Coronary artery (tissue), 2 donors: ENCODE measurements around the gene OR6C76.
"Not testable (repeated sequence)": the region's sequence is repeated elsewhere in the genome, so short reads cannot be mapped to it uniquely, and the experiment has no call there.

Experiments used
- DNase-seq: peaks from one replicate; pipeline ENCODE4 v3.0.0-alpha.2; 2017; ENCODE audit warnings: low spot score
- H3K27ac ChIP-seq, 2 donors: fragments of 200-600 bp; sonication (generic); one replicate each; pipeline ENCODE4 v1.5.1; 2016 to 2019
- H3K4me3 ChIP-seq: fragments of 200-600 bp; sonication (generic); 2 replicates; pipeline ENCODE4 v1.5.1; 2016; ENCODE audit warnings: mild to moderate bottlenecking, moderate library complexity
- CTCF ChIP-seq: fragments of 200-600 bp; sonication (generic); IDR thresholded peaks from one replicate; pipeline ENCODE4 v1.5.1; 2019; ENCODE audit warnings: antibody characterized with exemption

Gene OR6C76

DNA sequence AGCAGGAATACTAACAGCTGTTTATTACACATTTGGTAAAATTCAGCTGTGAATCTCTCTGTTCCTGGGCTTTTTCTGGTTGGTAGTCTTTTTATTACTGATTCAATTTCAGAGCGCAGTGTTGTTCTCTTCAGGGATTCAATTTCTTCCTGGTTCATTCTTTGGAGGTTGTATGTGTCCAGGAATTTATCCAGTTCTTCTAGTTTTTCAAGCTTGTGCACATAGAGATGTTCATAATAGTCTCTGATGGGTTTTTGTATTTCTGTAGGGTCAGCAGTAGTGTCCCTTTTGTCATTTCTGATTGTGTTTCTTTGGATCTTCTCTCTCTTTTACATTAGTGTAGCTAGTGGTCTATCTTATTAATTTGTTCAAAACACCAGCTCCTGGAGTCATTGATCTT is 9.1 kb upstream of the OR6C76 start:
- Histone ChIP-seq H3K4me3 (no peak overlapping the region), H3K27ac (no peak overlapping the region)
- no peak for TF ChIP-seq CTCF
- DNase-seq: no peak

GRCh38 chr12:55420307-55420962 is 5.6 kb upstream of the OR6C76 start:
- Histone ChIP-seq H3K27ac (no peak overlapping the region), H3K4me3 (no peak overlapping the region)
- no peak for DNase-seq
- TF ChIP-seq CTCF: no peak

- DNase-seq: no peak
- no peak for TF ChIP-seq CTCF
- Histone ChIP-seq H3K4me3 (no peak overlapping the region), H3K27ac (no peak overlapping the region)
Measured at GRCh38 chr12:55428331-55429243, 2.5 kb downstream of the OR6C76 start.

- not testable (repeated sequence) for DNase-seq, H3K27ac ChIP-seq
Measured at GRCh38 chr12:55441233-55441632, 15.2 kb downstream of the OR6C76 start.

GRCh38 chr12:55443776-55444175 is 17.7 kb downstream of the OR6C76 start, which contains the start of gene OR6C2:
TSS of gene OR6C2 (plus strand) at chr12:55444076. CDS start at chr12:55452214, 8,138 bp downstream.
- no peak for TF ChIP-seq CTCF
- DNase-seq: no peak
- H3K4me3 ChIP-seq: no peak within 1 kb of the TSS
- no peak within 1 kb of the TSS for H3K27ac ChIP-seq

More at GRCh38 chr12:55441233-55441632, 15.2 kb downstream of the OR6C76 start:
- H3K4me3 ChIP-seq: not testable (repeated sequence)

DNA sequence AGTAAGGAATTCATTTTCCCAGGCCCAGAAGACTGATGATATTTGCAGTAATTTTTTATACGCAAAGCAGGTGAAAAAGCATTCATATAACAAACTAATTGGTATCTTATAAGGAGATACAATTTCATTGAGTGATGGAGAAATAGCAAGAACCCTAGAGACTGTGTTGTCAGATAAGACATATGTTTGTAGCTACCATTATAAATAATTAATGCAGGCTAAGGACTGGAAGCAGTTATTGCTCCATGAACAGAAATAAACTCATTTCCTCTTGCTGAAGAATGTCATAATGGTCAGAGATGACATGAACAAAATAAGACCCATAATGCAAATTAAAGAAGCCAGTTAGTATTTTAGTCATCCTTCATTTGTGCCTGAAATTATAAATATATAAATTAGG is 19.3 kb downstream of the OR6C76 start:
- TF ChIP-seq CTCF: no peak
- H3K4me3 ChIP-seq: no peak overlapping the region

DNA sequence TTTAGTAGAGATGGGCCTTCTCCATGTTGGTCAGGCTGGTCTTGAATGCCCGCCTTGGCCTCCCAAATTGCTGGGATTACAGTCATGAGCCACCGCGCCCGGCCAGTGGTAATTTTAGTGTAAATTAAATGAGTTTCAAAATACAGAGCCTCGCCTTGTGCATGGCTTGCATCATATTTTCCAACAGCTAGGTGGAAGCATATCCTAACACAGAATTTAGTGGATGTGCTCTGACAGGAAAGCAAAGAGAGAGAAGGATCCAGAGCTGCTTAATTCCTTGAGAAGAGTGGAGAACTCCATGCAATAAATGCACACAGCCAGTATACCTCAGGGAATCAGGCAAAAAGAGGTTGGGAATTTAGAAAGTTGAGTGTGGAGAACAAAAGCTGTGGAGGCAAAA is 20.3 kb downstream of the OR6C76 start:
- Histone ChIP-seq H3K4me3 (no peak overlapping the region), H3K27ac (no peak overlapping the region)
- DNase-seq: no peak
- no peak for TF ChIP-seq CTCF

More for the DNA sequence above, 19.3 kb downstream of the OR6C76 start:
- no peak for DNase-seq
- H3K27ac ChIP-seq: no peak overlapping the region
